HepG2 (cell line): ENCODE measurements around the gene NIFK.

Experiments used
- MTA1 ChIP-seq: sonication (generic); formaldehyde crosslinking; IDR thresholded peaks from 2 replicates; pipeline ENCODE4 v1.4.0; 2020; ENCODE audit warnings: missing genetic modification reagents, mild to moderate bottlenecking, borderline replicate concordance
- ZNF580 ChIP-seq: IDR thresholded peaks from 2 replicates; pipeline ENCODE4 v1.6.1; 2016; ENCODE audit warnings: low read depth, borderline replicate concordance
- TF ChIP-seq, protein P1 (sequence below): sonication (generic); formaldehyde crosslinking; IDR thresholded peaks from 2 replicates; pipeline ENCODE4 v1.8.0; 2022; ENCODE audit warnings: mild to moderate bottlenecking, missing genetic modification reagents, borderline replicate concordance

DNA sequence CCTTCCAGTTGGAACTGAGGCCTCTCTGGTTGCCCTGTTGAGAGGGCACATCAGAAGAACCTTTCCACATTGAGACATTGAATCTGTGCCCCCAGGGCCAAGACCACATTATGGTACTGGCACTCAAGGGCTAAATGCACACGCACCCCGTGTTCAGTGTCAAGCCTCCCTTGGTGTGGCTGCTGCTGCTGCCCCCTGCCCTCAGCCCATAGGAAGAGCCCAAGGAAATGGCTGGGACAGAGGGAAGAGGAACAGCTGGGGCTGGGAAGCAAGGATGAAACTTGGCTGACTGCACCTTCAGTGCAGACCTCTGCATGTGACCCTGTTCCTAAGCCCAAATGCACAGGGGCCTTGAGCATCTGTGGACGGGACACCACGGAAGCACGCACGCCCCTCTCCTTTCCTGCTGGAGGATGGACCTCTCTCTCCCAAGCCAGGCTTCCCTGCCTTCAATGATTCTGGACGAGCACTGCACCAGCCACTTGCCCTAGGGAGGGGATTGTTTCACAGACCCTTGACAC lies 40.2 kb downstream of the NIFK start:
- no peak for TF ChIP-seq ZNF580 (CRISPR knock-in tag)
- TF ChIP-seq, protein P1, sequence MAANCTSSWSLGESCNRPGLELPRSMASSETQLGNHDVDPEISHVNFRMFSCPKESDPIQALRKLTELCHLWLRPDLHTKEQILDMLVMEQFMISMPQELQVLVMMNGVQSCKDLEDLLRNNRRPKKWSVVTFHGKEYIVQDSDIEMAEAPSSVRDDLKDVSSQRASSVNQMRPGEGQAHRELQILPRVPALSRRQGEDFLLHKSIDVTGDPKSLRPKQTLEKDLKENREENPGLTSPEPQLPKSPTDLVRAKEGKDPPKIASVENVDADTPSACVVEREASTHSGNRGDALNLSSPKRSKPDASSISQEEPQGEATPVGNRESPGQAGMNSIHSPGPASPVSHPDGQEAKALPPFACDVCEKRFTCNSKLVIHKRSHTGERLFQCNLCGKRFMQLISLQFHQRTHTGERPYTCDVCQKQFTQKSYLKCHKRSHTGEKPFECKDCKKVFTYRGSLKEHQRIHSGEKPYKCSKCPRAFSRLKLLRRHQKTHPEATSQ (CRISPR knock-in tag): no peak
- TF ChIP-seq MTA1 (CRISPR knock-in tag): no peak
